SU-DHL-6 (cell line): ENCODE results near the gene LNX1.

Experiments
- H2AFZ ChIP-seq: fragments of 200-600 bp; sonication (generic); 2 replicates; pipeline ENCODE4 v1.6.1; 2014; ENCODE audit warnings: low read depth, mild to moderate bottlenecking, moderate library complexity, mixed read lengths, antibody characterized with exemption, low read length; ENCODE audit not compliant: severe bottlenecking
- H3F3A ChIP-seq: fragments of 200-600 bp; shearing (Covaris generic); 2 replicates; pipeline ENCODE4 v1.6.0; 2016; ENCODE audit warnings: antibody characterized with exemption, mild to moderate bottlenecking; ENCODE audit not compliant: insufficient read depth
- H3K27ac ChIP-seq: fragments of 200-600 bp; sonication (generic); 2 replicates; pipeline ENCODE4 v1.5.1; 2016; ENCODE audit warnings: low read depth, mild to moderate bottlenecking, low read length, moderate library complexity, mixed read lengths
- H3K27me3 ChIP-seq: fragments of 200-600 bp; sonication (generic), shearing (Covaris generic); 2 replicates; pipeline ENCODE4 v1.6.0; 2014; ENCODE audit warnings: mild to moderate bottlenecking, low read length
- H3K36me3 ChIP-seq: fragments of 200-600 bp; sonication (generic); 2 replicates; pipeline ENCODE4 v1.6.1; 2014; ENCODE audit warnings: mild to moderate bottlenecking, low read length, mixed read lengths
- H3K4me2 ChIP-seq: fragments of 300-600, 200-600 bp; shearing (Covaris generic), sonication (generic); 2 replicates; pipeline ENCODE4 v1.6.0; 2014; ENCODE audit warnings: low read length, low read depth, mild to moderate bottlenecking; ENCODE audit not compliant: poor library complexity, severe bottlenecking
- H3K4me3 ChIP-seq: fragments of 200-600 bp; sonication (generic); 2 replicates; pipeline ENCODE4 v1.5.1; 2014; ENCODE audit warnings: antibody characterized with exemption, low read length, mild to moderate bottlenecking, mixed read lengths; ENCODE audit not compliant: insufficient read depth, poor library complexity, severe bottlenecking
- H3K79me2 ChIP-seq: fragments of 200-600 bp; sonication (generic); 2 replicates; pipeline ENCODE4 v1.6.1; 2014; ENCODE audit warnings: mild to moderate bottlenecking, low read length, moderate library complexity; ENCODE audit not compliant: insufficient read depth
- H3K9ac ChIP-seq: fragments of 200-600 bp; sonication (generic); 2 replicates; pipeline ENCODE4 v1.7.0; 2014; ENCODE audit warnings: mild to moderate bottlenecking, low read length
- H3K9me2 ChIP-seq: fragments of 200-600 bp; sonication (generic); replicated peaks from 2 replicates; pipeline ENCODE4 v1.6.1; 2014; ENCODE audit warnings: low read length; ENCODE audit not compliant: insufficient read depth
- H3K9me3 ChIP-seq: fragments of 200-600 bp; sonication (generic); 2 replicates; pipeline ENCODE4 v1.6.1; 2014; ENCODE audit warnings: low read length, mixed read lengths; ENCODE audit not compliant: insufficient read depth
- H4K20me1 ChIP-seq: fragments of 200-600 bp; sonication (generic); 2 replicates; pipeline ENCODE4 v1.6.1; 2014; ENCODE audit warnings: low read depth, mild to moderate bottlenecking, antibody characterized with exemption, low read length, moderate library complexity, mixed read lengths
- EZH2phosphoT487 ChIP-seq: fragments of 200-600 bp; sonication (generic), shearing (Covaris generic); conservative IDR thresholded peaks from 2 replicates; pipeline ENCODE4 v1.6.1; 2018; ENCODE audit warnings: mild to moderate bottlenecking, antibody characterized with exemption, low read length, moderate library complexity, mixed read lengths
- TF ChIP-seq, protein P1 (sequence below): fragments of 200-600 bp; sonication (generic); IDR thresholded peaks from one replicate; pipeline ENCODE4 v1.5.1; 2017; ENCODE audit warnings: antibody characterized with exemption, mild to moderate bottlenecking, low read length, moderate library complexity; ENCODE audit not compliant: insufficient read depth, poor library complexity, severe bottlenecking

Gene LNX1

DNA sequence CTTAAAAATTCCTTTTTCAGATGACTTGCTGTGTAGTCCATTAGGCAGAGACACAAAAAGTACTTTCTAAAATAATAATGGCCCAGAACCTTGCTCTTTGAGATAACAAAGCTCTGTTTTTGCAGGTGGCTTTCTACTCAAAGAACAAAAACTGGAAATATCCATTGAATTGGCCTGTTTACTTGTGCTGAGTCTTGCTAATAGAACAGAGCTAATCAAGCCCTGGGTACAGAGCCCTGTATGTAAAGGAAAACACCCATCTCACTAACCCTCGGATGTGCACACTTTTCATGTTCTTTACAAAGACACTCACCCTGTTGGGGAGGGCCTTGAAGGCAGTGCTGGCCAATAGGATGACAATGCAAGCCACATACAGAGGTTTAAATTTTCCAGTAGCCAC is 27.0 kb upstream of the LNX1 start:
- no peaks in the 10 kb centered on the region for H3K9me3 ChIP-seq
- no peaks in the 10 kb centered on the region for H3K79me2 ChIP-seq
- no peak overlapping the region for H3K27ac ChIP-seq
- no peaks in the 10 kb centered on the region for H3K9me2 ChIP-seq
- no peak overlapping the region for H3K9ac ChIP-seq
- no peak for TF ChIP-seq EZH2phosphoT487
- TF ChIP-seq, protein P1, sequence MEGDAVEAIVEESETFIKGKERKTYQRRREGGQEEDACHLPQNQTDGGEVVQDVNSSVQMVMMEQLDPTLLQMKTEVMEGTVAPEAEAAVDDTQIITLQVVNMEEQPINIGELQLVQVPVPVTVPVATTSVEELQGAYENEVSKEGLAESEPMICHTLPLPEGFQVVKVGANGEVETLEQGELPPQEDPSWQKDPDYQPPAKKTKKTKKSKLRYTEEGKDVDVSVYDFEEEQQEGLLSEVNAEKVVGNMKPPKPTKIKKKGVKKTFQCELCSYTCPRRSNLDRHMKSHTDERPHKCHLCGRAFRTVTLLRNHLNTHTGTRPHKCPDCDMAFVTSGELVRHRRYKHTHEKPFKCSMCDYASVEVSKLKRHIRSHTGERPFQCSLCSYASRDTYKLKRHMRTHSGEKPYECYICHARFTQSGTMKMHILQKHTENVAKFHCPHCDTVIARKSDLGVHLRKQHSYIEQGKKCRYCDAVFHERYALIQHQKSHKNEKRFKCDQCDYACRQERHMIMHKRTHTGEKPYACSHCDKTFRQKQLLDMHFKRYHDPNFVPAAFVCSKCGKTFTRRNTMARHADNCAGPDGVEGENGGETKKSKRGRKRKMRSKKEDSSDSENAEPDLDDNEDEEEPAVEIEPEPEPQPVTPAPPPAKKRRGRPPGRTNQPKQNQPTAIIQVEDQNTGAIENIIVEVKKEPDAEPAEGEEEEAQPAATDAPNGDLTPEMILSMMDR = no peak
- H3F3A ChIP-seq = no peaks in the 10 kb centered on the region
- no peak overlapping the region for H3K4me3 ChIP-seq
- no peak overlapping the region for H3K4me2 ChIP-seq
- no peaks in the 10 kb centered on the region for H3K27me3 ChIP-seq
- no peak overlapping the region for H2AFZ ChIP-seq
- H4K20me1 ChIP-seq = no peaks in the 10 kb centered on the region
- H3K36me3 ChIP-seq = no peaks in the 10 kb centered on the region

DNA sequence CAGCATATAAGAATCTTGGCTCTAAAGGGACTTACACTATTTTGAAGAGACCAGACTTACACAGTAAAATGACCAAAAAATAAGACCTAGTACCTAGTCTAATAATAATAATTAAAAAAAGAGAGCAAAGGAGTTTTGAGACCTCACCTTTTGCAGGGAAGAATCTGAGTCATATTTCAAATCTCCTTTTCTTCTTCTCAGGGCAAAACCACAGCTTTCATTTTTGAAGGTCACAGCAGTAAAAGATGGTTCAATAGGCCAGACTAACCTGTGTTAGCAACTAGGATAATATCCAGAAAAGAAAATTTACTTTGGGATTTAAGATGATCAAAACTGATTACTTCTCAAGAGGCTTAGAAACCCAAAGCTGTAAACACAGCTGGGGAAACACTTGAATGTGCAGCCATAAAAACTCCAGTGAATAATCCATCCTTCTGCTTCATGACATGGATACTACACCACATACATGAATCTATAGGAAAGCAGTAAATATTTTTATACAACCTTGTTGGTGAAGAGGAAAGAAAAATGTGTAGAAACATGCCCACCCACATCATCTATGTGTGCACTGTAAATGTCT is 25.9 kb upstream of the LNX1 start:
- Histone ChIP-seq H2AFZ (no peak overlapping the region), H3K27me3 (no peaks in the 10 kb centered on the region), H3K9me3 (no peaks in the 10 kb centered on the region), H3K9me2 (no peaks in the 10 kb centered on the region), H3K4me2 (no peak overlapping the region), H3K27ac (no peak overlapping the region), H3K36me3 (no peaks in the 10 kb centered on the region), H3K4me3 (no peak overlapping the region), H3K79me2 (no peaks in the 10 kb centered on the region), H3K9ac (no peak overlapping the region), H3F3A (no peaks in the 10 kb centered on the region), H4K20me1 (no peaks in the 10 kb centered on the region)
- TF ChIP-seq, protein P1 = no peak
- no peak for TF ChIP-seq EZH2phosphoT487

DNA sequence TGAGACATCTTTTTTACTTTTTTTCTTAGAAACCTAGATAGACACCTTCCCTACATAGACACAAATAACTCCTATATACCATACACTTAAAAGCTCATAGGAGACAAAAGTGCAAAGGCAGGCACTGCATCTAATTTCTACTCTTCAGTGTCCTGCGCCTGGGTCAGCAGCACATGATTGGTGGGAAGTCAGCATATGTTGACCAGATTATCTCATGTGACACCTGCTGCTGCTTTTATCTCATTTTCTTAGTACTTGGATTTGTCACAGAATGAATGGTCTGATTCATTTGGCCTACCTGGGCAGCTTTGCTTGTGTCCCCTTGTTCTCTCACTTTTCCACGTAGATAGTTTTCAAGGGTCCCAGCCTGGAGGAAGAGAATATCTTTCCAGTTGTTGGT is 24.9 kb upstream of the LNX1 start:
- Histone ChIP-seq H3K4me2 (no peak overlapping the region), H3F3A (no peaks in the 10 kb centered on the region), H4K20me1 (no peaks in the 10 kb centered on the region), H3K79me2 (no peaks in the 10 kb centered on the region), H2AFZ (no peak overlapping the region), H3K27ac (no peak overlapping the region), H3K9ac (no peak overlapping the region), H3K4me3 (no peak overlapping the region), H3K9me3 (no peaks in the 10 kb centered on the region), H3K9me2 (no peaks in the 10 kb centered on the region), H3K36me3 (no peaks in the 10 kb centered on the region), H3K27me3 (no peaks in the 10 kb centered on the region)
- TF ChIP-seq, protein P1 = no peak
- no peak for TF ChIP-seq EZH2phosphoT487

DNA sequence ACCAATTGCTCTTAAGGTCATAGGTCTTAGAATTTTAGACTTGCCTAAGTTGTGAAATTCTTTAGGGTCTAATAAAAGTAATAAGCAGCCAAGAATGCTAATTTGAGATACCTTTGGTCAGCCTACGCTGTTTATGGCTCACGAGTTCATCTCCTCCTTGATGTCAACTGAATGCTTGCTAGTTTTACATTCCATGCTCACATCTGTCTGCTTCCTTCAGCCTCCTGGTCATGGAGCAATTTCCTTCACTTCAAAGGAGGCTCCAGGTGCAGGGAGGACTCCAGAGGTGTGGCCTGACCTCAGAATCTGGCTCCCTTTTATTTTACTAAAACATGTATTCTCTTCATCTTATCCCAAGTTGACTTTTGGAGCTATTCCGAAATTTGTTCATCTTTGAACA is 23.3 kb upstream of the LNX1 start:
- no peaks in the 10 kb centered on the region for H3K27me3 ChIP-seq
- no peak overlapping the region for H3K4me3 ChIP-seq
- TF ChIP-seq EZH2phosphoT487 = no peak
- TF ChIP-seq, protein P1 = no peak
- H3K36me3 ChIP-seq = no peaks in the 10 kb centered on the region
- H4K20me1 ChIP-seq = no peaks in the 10 kb centered on the region
- no peak overlapping the region for H3K4me2 ChIP-seq
- H3K27ac ChIP-seq = no peak overlapping the region
- no peak overlapping the region for H3K9ac ChIP-seq
- no peaks in the 10 kb centered on the region for H3K9me2 ChIP-seq
- H3K9me3 ChIP-seq = no peaks in the 10 kb centered on the region
- no peaks in the 10 kb centered on the region for H3K79me2 ChIP-seq
- H2AFZ ChIP-seq = no peak overlapping the region
- H3F3A ChIP-seq = no peaks in the 10 kb centered on the region
